CD8-positive, alpha-beta memory T cell (primary cell): ENCODE data around the gene PTPN3. TPM values are rescaled to one million over a fixed set of nuclear protein-coding genes. Genes with fewer than 3 reads are reported as not detected.
"Not testable (repeated sequence)": the region's sequence is repeated elsewhere in the genome, so short reads cannot be mapped to it uniquely, and the experiment has no call there.

ENCODE experiments used
- CTCF ChIA-PET: fragments of 350-600 bp; sonication (Branson Sonifier 250); formaldehyde crosslinking; loops from one replicate; lab custom pipeline; 2021; ENCODE audit warnings: antibody characterized with exemption; lab: Charles Lee
- POLR2A ChIA-PET: fragments of 350-600 bp; sonication (Branson Sonifier 250); formaldehyde crosslinking; loops from one replicate; lab custom pipeline; 2021; ENCODE audit warnings: antibody characterized with exemption; lab: Charles Lee
- DNase-seq, 5 donors: peaks; one replicate each; pipeline versions ENCODE4 v3.0.0 to v3.0.0-alpha.2; 2020 to 2022; ENCODE audit warnings: mixed read lengths in 1 of 5
- H3K27ac ChIP-seq: one replicate; pipeline ENCODE4 v1.7.0; 2013; ENCODE audit warnings: low read depth, mild to moderate bottlenecking, low read length, moderate library complexity
- H3K27me3 ChIP-seq: 2 replicates; pipeline ENCODE4 v1.7.0; 2013; ENCODE audit warnings: low read length, mild to moderate bottlenecking; ENCODE audit not compliant: insufficient read depth, poor library complexity, severe bottlenecking
- H3K36me3 ChIP-seq: 2 replicates; pipeline ENCODE4 v1.7.0; 2013; ENCODE audit warnings: mild to moderate bottlenecking, low read length, moderate library complexity; ENCODE audit not compliant: insufficient read depth
- H3K4me1 ChIP-seq: 2 replicates; pipeline ENCODE4 v1.7.0; 2013; ENCODE audit warnings: mild to moderate bottlenecking, low read length, moderate library complexity; ENCODE audit not compliant: insufficient read depth
- H3K4me3 ChIP-seq: 2 replicates; pipeline ENCODE4 v1.7.0; 2013; ENCODE audit warnings: mild to moderate bottlenecking, low read length
- H3K9me3 ChIP-seq: 2 replicates; pipeline ENCODE4 v1.7.0; 2013; ENCODE audit warnings: mild to moderate bottlenecking, low read length
- H3K27ac Mint-ChIP-seq, 8 donors: one replicate each; pipeline ENCODE4 v1.8.0; 2020 to 2021; ENCODE audit warnings: mixed read lengths in 8 of 8, mild to moderate bottlenecking in 6 of 8, inconsistent platforms in 3 of 8, moderate library complexity in 3 of 8
- H3K27me3 Mint-ChIP-seq, 2 donors: one replicate each; pipeline ENCODE4 v1.8.0; 2020 to 2021; ENCODE audit warnings: mixed read lengths in 2 of 2, mild to moderate bottlenecking in 1 of 2, moderate library complexity in 1 of 2
- H3K36me3 Mint-ChIP-seq, 3 donors: one replicate each; pipeline ENCODE4 v1.8.0; 2020 to 2021; ENCODE audit warnings: mixed read lengths in 3 of 3, inconsistent platforms in 1 of 3, mild to moderate bottlenecking in 1 of 3
- H3K4me1 Mint-ChIP-seq, 3 donors: one replicate each; pipeline ENCODE4 v1.8.0; 2020 to 2021; ENCODE audit warnings: mixed read lengths in 3 of 3, inconsistent platforms in 1 of 3, mild to moderate bottlenecking in 1 of 3
- H3K4me3 Mint-ChIP-seq, 7 donors: one replicate each; pipeline ENCODE4 v1.8.0; 2020 to 2021; ENCODE audit warnings: mixed read lengths in 7 of 7, mild to moderate bottlenecking in 6 of 7, moderate library complexity in 4 of 7, inconsistent platforms in 2 of 7
- H3K9me3 Mint-ChIP-seq, 5 donors: one replicate each; pipeline ENCODE4 v1.8.0; 2020 to 2022; ENCODE audit warnings: mixed read lengths in 5 of 5, mild to moderate bottlenecking in 3 of 5, moderate library complexity in 2 of 5, inconsistent platforms in 1 of 5
- polyA plus RNA-seq: library from polyadenylated mRNA; unstranded; fragments of 300-500 nt; fragmentation: Illumina TruSeq; gene quantifications from one replicate; pipeline ENCODE4 v1.2.3, GENCODE V29; 2021
- total RNA-seq, 2 experiments: library from RNA; stranded (reverse); gene quantifications; one replicate each; pipeline ENCODE4 v1.2.3, GENCODE V29; 2021

Gene PTPN3, protein sequence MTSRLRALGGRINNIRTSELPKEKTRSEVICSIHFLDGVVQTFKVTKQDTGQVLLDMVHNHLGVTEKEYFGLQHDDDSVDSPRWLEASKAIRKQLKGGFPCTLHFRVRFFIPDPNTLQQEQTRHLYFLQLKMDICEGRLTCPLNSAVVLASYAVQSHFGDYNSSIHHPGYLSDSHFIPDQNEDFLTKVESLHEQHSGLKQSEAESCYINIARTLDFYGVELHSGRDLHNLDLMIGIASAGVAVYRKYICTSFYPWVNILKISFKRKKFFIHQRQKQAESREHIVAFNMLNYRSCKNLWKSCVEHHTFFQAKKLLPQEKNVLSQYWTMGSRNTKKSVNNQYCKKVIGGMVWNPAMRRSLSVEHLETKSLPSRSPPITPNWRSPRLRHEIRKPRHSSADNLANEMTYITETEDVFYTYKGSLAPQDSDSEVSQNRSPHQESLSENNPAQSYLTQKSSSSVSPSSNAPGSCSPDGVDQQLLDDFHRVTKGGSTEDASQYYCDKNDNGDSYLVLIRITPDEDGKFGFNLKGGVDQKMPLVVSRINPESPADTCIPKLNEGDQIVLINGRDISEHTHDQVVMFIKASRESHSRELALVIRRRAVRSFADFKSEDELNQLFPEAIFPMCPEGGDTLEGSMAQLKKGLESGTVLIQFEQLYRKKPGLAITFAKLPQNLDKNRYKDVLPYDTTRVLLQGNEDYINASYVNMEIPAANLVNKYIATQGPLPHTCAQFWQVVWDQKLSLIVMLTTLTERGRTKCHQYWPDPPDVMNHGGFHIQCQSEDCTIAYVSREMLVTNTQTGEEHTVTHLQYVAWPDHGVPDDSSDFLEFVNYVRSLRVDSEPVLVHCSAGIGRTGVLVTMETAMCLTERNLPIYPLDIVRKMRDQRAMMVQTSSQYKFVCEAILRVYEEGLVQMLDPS
- total RNA-seq (under 1 TPM; 0.29 to 0.48 TPM), polyA plus RNA-seq (not detected)

DNA sequence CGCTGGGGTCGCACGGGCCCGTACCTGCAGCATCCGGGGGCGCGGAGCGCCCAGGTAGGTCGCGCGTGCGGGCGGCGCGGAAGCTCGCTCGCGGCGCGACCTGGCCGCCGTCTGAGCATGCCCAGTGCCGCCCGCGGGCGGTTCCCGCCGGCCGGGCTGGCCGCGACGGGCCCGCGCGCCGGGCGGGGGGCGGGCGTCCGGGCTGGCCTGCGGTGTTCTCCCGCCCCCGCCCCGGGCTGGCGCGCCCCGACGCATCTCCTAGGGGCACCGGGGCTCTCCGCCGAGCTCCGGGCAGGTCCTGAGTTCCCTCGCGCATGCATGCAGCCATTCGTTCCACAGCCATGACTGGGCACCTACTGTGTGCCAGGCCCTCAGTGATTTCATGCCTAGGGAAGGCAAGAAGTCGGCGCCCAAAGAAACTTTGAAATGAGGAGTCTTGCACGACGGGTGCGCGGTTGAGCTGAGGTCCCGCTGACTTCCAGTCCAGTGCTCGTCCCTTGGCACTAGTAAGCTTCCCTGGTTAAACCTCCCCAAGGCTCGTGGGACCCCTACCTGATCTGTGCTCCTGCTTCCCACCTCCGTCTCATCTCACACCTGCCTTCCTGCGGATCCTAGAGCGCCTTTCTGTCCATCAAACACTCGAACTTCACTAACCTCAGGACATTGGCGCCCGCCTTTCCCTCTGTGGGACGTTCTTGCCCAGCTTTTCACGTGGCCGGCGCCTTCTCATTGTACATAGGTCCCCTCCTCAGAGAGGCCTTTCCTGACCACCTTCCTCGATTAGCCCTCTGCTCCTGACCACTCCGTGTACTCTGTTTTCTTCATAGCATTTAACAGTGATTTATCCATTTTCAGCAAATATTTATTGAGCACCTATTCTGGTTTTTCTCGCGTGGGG lies at the start of gene PTPN3:
PTPN3 (minus strand) TSS at position 113 of the 898 bp plus-strand sequence. CDS start 34,873 bp downstream, outside the sequence.
- peaks cover 0 to 7% (median 3%) of the 10 kb centered on the region in 5 donors for H3K9me3 Mint-ChIP-seq
- peaks cover 22 to 59% of the 10 kb centered on the region in 2 donors for H3K27me3 Mint-ChIP-seq
- H3K4me1 Mint-ChIP-seq: peaks cover 0 to 4% (median 0%) of the 10 kb centered on the region in 3 donors
- peaks cover 0 to 5% (median 0%) of the 10 kb centered on the region in 3 donors for H3K36me3 Mint-ChIP-seq
- no peak within 1 kb of the TSS for H3K27ac ChIP-seq
- peaks cover 5% of the 10 kb centered on the region for H3K27me3 ChIP-seq
- CTCF ChIA-PET: no interaction called here
- POLR2A ChIA-PET: no interaction called here
- DNase-seq: no peak
- no peaks in the 10 kb centered on the region for H3K4me1 ChIP-seq
- no peaks in the 10 kb centered on the region for H3K9me3 ChIP-seq
- H3K4me3 ChIP-seq: no peak within 1 kb of the TSS
- H3K36me3 ChIP-seq: no peaks in the 10 kb centered on the region
- peak within 1 kb of the TSS in 1 of 7 donors; percentile 56 for H3K4me3 Mint-ChIP-seq
- no peak within 1 kb of the TSS for H3K27ac Mint-ChIP-seq

DNA sequence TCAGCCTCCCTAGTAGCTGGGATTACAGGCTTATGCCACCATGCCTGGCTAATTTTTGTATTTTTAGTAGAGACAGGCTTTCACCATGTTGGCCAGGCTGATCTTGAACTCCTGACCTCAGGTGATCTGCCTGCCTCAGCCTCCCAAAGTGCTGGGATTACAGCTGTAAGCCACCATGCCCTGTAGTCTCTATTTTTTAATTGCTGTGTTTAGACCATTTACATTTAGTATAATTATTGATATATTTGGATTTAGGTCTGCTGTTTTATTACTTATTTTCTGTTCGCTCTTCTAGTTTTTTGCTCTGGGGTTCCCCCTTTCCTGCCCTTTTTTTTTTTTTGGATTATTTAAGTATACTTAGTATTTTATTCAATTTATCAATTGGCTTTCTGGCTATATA lies 46.8 kb upstream of the PTPN3 start:
- DNase-seq, H3K9me3 ChIP-seq, H3K27me3 Mint-ChIP-seq, H3K27ac ChIP-seq, H3K4me3 ChIP-seq, POLR2A ChIA-PET, H3K4me3 Mint-ChIP-seq, H3K27me3 ChIP-seq, H3K27ac Mint-ChIP-seq, H3K36me3 Mint-ChIP-seq, H3K4me1 ChIP-seq, H3K4me1 Mint-ChIP-seq, H3K36me3 ChIP-seq, CTCF ChIA-PET: not testable (repeated sequence)
- H3K9me3 Mint-ChIP-seq: peaks cover 9 to 28% (median 24%) of the 10 kb centered on the region in 5 donors

DNA sequence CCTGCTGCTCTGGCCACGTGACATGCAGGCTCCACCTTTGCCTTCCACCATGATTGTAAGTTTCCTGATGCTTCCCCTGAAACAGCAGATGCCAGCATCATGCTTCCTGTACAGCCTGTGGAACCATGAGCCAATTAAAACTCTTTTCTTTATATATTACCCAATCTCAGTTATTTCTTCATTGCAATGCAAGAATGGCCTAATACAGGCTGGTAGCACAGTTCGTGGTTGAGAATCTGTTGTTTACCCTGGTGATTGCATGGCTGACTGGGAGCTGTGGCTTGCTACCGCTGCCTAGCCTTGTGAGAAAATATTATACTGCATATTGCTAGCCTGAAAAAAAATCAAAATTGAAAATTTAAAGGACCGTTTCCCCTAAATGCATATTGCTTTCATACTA lies 44.8 kb upstream of the PTPN3 start:
- Histone ChIP-seq H3K27ac (no peak overlapping the region), H3K4me1 (no peaks in the 10 kb centered on the region), H3K9me3 (no peaks in the 10 kb centered on the region), H3K36me3 (no peaks in the 10 kb centered on the region), H3K27me3 (no peaks in the 10 kb centered on the region), H3K4me3 (no peak overlapping the region)
- H3K27me3 Mint-ChIP-seq: peaks cover 3% of the 10 kb centered on the region in 2 donors
- CTCF ChIA-PET: no interaction called here
- H3K36me3 Mint-ChIP-seq: no peaks in the 10 kb centered on the region
- no peak for DNase-seq
- no peak overlapping the region for H3K27ac Mint-ChIP-seq
- no peak overlapping the region for H3K4me3 Mint-ChIP-seq
- no peaks in the 10 kb centered on the region for H3K4me1 Mint-ChIP-seq
- POLR2A ChIA-PET: no interaction called here
- peaks cover 4 to 23% (median 16%) of the 10 kb centered on the region in 5 donors for H3K9me3 Mint-ChIP-seq

DNA sequence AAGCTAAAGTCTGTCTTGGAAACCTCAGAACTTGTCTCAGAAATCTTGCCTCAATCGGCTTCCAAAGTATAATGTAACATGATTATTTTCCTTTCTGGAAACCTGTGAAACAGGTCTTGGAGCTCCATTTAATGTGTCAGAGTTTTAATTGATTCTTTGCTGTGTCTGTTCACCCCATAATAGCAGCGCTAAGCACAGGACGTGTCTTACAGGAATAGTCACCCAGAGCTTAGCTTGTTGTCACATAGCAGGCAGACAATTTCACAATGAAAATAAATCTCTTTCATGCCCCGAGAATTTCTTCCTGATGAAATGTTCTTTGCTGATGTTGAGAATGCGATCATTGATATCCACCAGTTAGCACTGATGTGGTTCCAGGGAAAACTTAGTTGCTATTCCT lies 40.2 kb upstream of the PTPN3 start:
- Histone ChIP-seq H3K27ac (no peak overlapping the region), H3K36me3 (no peaks in the 10 kb centered on the region), H3K9me3 (no peaks in the 10 kb centered on the region), H3K4me3 (no peak overlapping the region), H3K4me1 (no peaks in the 10 kb centered on the region), H3K27me3 (no peaks in the 10 kb centered on the region)
- Mint-ChIP-seq H3K27ac (no peak overlapping the region), H3K27me3 (peaks cover 0 to 4% of the 10 kb centered on the region in 2 donors), H3K4me1 (no peaks in the 10 kb centered on the region), H3K4me3 (no peak overlapping the region), H3K36me3 (no peaks in the 10 kb centered on the region), H3K9me3 (peaks cover 0 to 6% (median 0%) of the 10 kb centered on the region in 5 donors)
- no peak for DNase-seq
- ChIA-PET POLR2A (no interaction called here), CTCF (no interaction called here)

DNA sequence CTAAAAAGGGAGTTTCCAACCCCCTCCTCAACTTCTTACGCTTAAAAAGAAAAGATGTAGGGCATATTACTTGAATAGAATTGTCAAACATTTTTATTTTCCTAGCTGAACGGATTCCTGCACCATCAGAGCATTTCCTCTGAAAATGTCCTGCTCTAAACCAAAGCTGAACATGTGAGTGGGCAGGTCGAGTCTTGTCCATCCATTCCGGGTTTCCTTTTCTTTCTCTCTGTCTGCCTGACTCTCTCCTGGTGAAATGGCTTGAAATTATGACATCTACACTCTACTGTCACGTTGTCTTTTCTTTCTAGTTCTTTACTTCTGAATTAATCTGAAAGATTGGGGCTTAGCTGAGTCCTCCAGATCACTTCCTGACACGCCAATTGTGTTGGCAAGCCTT lies 39.2 kb upstream of the PTPN3 start:
- H3K4me3 Mint-ChIP-seq: no peak overlapping the region
- POLR2A ChIA-PET: no interaction called here
- no peaks in the 10 kb centered on the region for H3K4me1 ChIP-seq
- H3K9me3 Mint-ChIP-seq: peaks cover 0 to 4% (median 2%) of the 10 kb centered on the region in 5 donors
- H3K36me3 Mint-ChIP-seq: no peaks in the 10 kb centered on the region
- H3K9me3 ChIP-seq: no peaks in the 10 kb centered on the region
- no peak overlapping the region for H3K27ac ChIP-seq
- CTCF ChIA-PET: no interaction called here
- no peaks in the 10 kb centered on the region for H3K36me3 ChIP-seq
- H3K27me3 Mint-ChIP-seq: peaks cover 0 to 6% of the 10 kb centered on the region in 2 donors
- no peak overlapping the region for H3K27ac Mint-ChIP-seq
- no peak for DNase-seq
- H3K27me3 ChIP-seq: no peaks in the 10 kb centered on the region
- H3K4me3 ChIP-seq: no peak overlapping the region
- no peaks in the 10 kb centered on the region for H3K4me1 Mint-ChIP-seq

DNA sequence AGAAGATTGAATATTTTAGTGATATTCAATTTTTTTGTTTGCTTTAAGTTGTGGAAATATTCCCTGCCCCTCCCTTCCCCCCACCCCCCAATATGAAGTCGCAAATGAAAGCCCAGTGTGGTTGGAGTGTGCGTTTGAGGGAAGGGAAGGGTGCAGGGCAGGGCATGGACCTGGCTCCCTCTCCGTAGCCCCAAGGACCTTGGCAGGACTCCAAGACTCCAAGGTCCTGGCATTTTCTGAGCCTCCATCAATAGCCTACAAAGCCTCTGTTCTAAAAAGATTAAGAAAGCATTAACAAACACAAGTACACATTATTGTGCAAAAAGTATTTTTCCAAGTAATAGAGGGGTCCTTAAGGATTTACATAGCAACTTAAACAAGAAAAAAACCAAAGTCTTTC lies 38.8 kb upstream of the PTPN3 start:
- Mint-ChIP-seq H3K9me3 (peaks cover 0 to 4% (median 2%) of the 10 kb centered on the region in 5 donors), H3K4me3 (no peak overlapping the region), H3K36me3 (no peaks in the 10 kb centered on the region), H3K4me1 (no peaks in the 10 kb centered on the region), H3K27me3 (peaks cover 0 to 6% of the 10 kb centered on the region in 2 donors), H3K27ac (no peak overlapping the region)
- no peak for DNase-seq
- no peaks in the 10 kb centered on the region for H3K9me3 ChIP-seq
- ChIA-PET CTCF (no interaction called here), POLR2A (no interaction called here)
- no peaks in the 10 kb centered on the region for H3K27me3 ChIP-seq
- no peak overlapping the region for H3K4me3 ChIP-seq
- no peak overlapping the region for H3K27ac ChIP-seq
- no peaks in the 10 kb centered on the region for H3K36me3 ChIP-seq
- H3K4me1 ChIP-seq: no peaks in the 10 kb centered on the region

DNA sequence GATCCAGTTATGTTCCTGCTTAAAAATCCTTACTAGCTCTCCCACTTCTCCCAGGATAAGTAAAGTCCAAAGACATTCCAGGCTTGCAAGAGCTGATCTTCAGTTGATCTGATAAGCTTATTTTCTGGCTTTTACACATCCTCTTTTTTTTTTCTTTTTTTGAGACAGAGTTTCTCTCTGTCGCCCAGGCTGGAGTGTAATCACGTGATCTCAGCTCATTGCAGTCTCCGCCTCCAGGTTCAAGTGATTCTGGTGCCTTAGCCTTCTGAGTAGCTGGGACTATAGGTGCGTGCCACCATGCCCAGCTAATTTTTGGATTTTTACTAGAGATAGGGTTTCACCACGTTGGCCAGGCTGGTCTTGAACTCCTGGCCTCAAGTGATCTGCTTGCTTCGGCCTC lies 37.3 kb upstream of the PTPN3 start:
- Histone ChIP-seq H3K27me3 (no peaks in the 10 kb centered on the region), H3K27ac (no peak overlapping the region), H3K36me3 (no peaks in the 10 kb centered on the region), H3K9me3 (no peaks in the 10 kb centered on the region), H3K4me3 (no peak overlapping the region), H3K4me1 (no peaks in the 10 kb centered on the region)
- H3K4me1 Mint-ChIP-seq: no peaks in the 10 kb centered on the region
- peaks cover 0 to 2% (median 2%) of the 10 kb centered on the region in 5 donors for H3K9me3 Mint-ChIP-seq
- DNase-seq: no peak
- no peak overlapping the region for H3K27ac Mint-ChIP-seq
- H3K36me3 Mint-ChIP-seq: no peaks in the 10 kb centered on the region
- POLR2A ChIA-PET: no interaction called here
- H3K4me3 Mint-ChIP-seq: no peak overlapping the region
- CTCF ChIA-PET: no interaction called here
- H3K27me3 Mint-ChIP-seq: peaks cover 0 to 4% of the 10 kb centered on the region in 2 donors
